Endothelial cell of umbilical vein (primary cell): Measurements from ENCODE around the gene RBPJL. TPM values are rescaled to one million over a fixed set of nuclear protein-coding genes. Genes with fewer than 3 reads are reported as not detected.

Source experiments
- BruUV-seq: library from RNA; stranded (reverse); fragments of 400-500 nt; replicated peaks from 2 replicates; lab custom pipeline; 2021; lab: Mats Ljungman, UMichigan
- CTCF ChIA-PET: fragments of 300-600, 350-600 bp; sonication (Branson Sonifier 250); formaldehyde crosslinking; loops from one replicate; lab custom pipeline; 2021; ENCODE audit warnings: antibody characterized with exemption, inconsistent platforms; lab: Charles Lee
- POLR2A ChIA-PET: fragments of 300-600, 350-600 bp; sonication (Branson Sonifier 250); formaldehyde crosslinking; loops from one replicate; lab custom pipeline; 2021; ENCODE audit warnings: antibody characterized with exemption, inconsistent platforms; lab: Charles Lee
- DNase-seq: peaks from one replicate; pipeline ENCODE4 v3.0.0-alpha.2; 2011; ENCODE audit warnings: low read depth, low spot score
- FAIRE-seq: peaks from 2 replicates; lab custom pipeline; 2011; peaks lifted over from hg19 to GRCh38; lab: Jason Lieb, UNC
- H2AFZ ChIP-seq: 2 replicates; pipeline ENCODE4 v1.6.0; 2012; ENCODE audit warnings: low read depth, low read length, control low read depth, inconsistent platforms
- H3K27ac ChIP-seq: 2 replicates; pipeline ENCODE4 v1.5.1; 2011; ENCODE audit warnings: low read depth, mild to moderate bottlenecking, control low read depth, low read length, moderate library complexity; ENCODE audit not compliant: insufficient read depth
- H3K27me3 ChIP-seq, 2 experiments: 2 replicates each; pipeline versions ENCODE4 v1.6.0 to v1.6.1; 2011; ENCODE audit warnings: low read length in 2 of 2, mixed read lengths in 1 of 2; ENCODE audit not compliant: control insufficient read depth in 2 of 2, insufficient read depth in 2 of 2
- H3K36me3 ChIP-seq, 2 experiments: 2 replicates in 1 of 2; 3 replicates in 1 of 2; pipeline ENCODE4 v1.5.1; 2011; ENCODE audit warnings: low read length in 2 of 2, mild to moderate bottlenecking in 1 of 2, moderate library complexity in 1 of 2; ENCODE audit not compliant: control insufficient read depth in 2 of 2, insufficient read depth in 2 of 2; ENCODE audit errors: extremely low read depth in 1 of 2
- H3K4me1 ChIP-seq: 3 replicates; pipeline ENCODE4 v1.5.1; 2011; ENCODE audit warnings: mild to moderate bottlenecking, low read length; ENCODE audit not compliant: control insufficient read depth, insufficient read depth; ENCODE audit errors: extremely low read depth
- H3K4me2 ChIP-seq: 2 replicates; pipeline ENCODE4 v1.6.1; 2011; ENCODE audit warnings: low read length, control low read depth, mixed read lengths; ENCODE audit not compliant: insufficient read depth
- H3K4me3 ChIP-seq, 3 experiments: fragments of 200-600 bp in 1 of 3; sonication (generic), shearing (Covaris generic) in 1 of 3; replicated peaks in 1 of 3; 2 replicates each; pipeline ENCODE4 v1.5.1; 2011 to 2016; ENCODE audit warnings: control low read depth in 3 of 3, low read length in 3 of 3, mild to moderate bottlenecking in 2 of 3, inconsistent platforms in 1 of 3, low read depth in 1 of 3, moderate library complexity in 1 of 3; ENCODE audit not compliant: insufficient read depth in 1 of 3
- H3K79me2 ChIP-seq: 2 replicates; pipeline ENCODE4 v1.6.0; 2012; ENCODE audit warnings: low read length, inconsistent platforms; ENCODE audit not compliant: control insufficient read depth, insufficient read depth
- H3K9ac ChIP-seq: replicated peaks from 2 replicates; pipeline ENCODE3; 2011; ENCODE audit warnings: low read length, control low read depth; ENCODE audit not compliant: insufficient read depth; ENCODE audit errors: extremely low read depth
- H3K9me1 ChIP-seq: replicated peaks from 3 replicates; pipeline ENCODE4 v1.6.0; 2011; ENCODE audit warnings: mild to moderate bottlenecking, low read length; ENCODE audit not compliant: control insufficient read depth, insufficient read depth; ENCODE audit errors: extremely low read depth
- H3K9me3 ChIP-seq: replicated peaks from 2 replicates; pipeline ENCODE4 v1.5.1; 2012; ENCODE audit warnings: low read length, inconsistent platforms; ENCODE audit not compliant: control insufficient read depth, insufficient read depth
- H4K20me1 ChIP-seq: replicated peaks from 2 replicates; pipeline ENCODE3; 2011; ENCODE audit warnings: mild to moderate bottlenecking, low read length; ENCODE audit not compliant: control insufficient read depth, insufficient read depth; ENCODE audit errors: extremely low read depth
- CTCF ChIP-seq, 2 donors: IDR thresholded peaks; 1 replicate in 1 of 2; 2 replicates in 1 of 2; pipeline ENCODE4 v1.5.1; 2011; ENCODE audit warnings: low read length in 2 of 2, mild to moderate bottlenecking in 2 of 2, moderate library complexity in 2 of 2, control low read depth in 1 of 2, inconsistent platforms in 1 of 2, low read depth in 1 of 2; ENCODE audit not compliant: insufficient read depth in 1 of 2; ENCODE audit errors: extremely low read depth in 1 of 2
- EZH2 ChIP-seq: IDR thresholded peaks from 2 replicates; pipeline ENCODE4 v1.6.1; 2012; ENCODE audit warnings: borderline replicate concordance, low read depth, mild to moderate bottlenecking, moderate library complexity, low read length, inconsistent platforms; ENCODE audit not compliant: severe bottlenecking
- FOS ChIP-seq: IDR thresholded peaks from 2 replicates; pipeline ENCODE4 v1.6.1; 2011; ENCODE audit warnings: mild to moderate bottlenecking, low read length, moderate library complexity, borderline replicate concordance; ENCODE audit not compliant: insufficient read depth
- GATA2 ChIP-seq: IDR thresholded peaks from 2 replicates; pipeline ENCODE4 v1.7.0; 2011; ENCODE audit warnings: low read depth, mild to moderate bottlenecking, moderate library complexity, mixed read lengths, low read length; ENCODE audit not compliant: insufficient read length, insufficient read depth
- JUN ChIP-seq: IDR thresholded peaks from 2 replicates; pipeline ENCODE4 v1.6.1; 2011; ENCODE audit warnings: borderline replicate concordance, low read depth; ENCODE audit not compliant: insufficient read length, insufficient read depth
- MAX ChIP-seq: IDR thresholded peaks from 2 replicates; pipeline ENCODE4 v1.6.1; 2011; ENCODE audit not compliant: insufficient read depth, insufficient read length
- MYC ChIP-seq: IDR thresholded peaks from one replicate; pipeline ENCODE4 v1.6.1; 2011; ENCODE audit warnings: mild to moderate bottlenecking, low read depth, low read length
- POLR2A ChIP-seq: IDR thresholded peaks from 2 replicates; pipeline ENCODE4 v1.6.1; 2012; ENCODE audit warnings: low read depth, mild to moderate bottlenecking, control low read depth, low read length
- POLR2AphosphoS5 ChIP-seq: IDR thresholded peaks from 2 replicates; pipeline ENCODE4 v1.6.1; 2012; ENCODE audit warnings: low read depth, mild to moderate bottlenecking, control low read depth, low read length, moderate library complexity; ENCODE audit not compliant: insufficient read depth
- dilution Hi-C: fragments of 300-500 bp; cut with MboI; formaldehyde crosslinking; loops from one replicate; pipeline ENCODE4 v1.15.0; 2019; ENCODE audit warnings: low sequenced_read_pairs; ENCODE audit not compliant: extremely low pct_ligation_motif_present
- intact Hi-C: fragments of 100-400 bp; cut with micrococcal nuclease; formaldehyde crosslinking; loops from one replicate; pipeline ENCODE4 v1.10.0; 2022
- polyA plus RNA-seq, 4 experiments: library from polyadenylated mRNA; depleted of rRNA in 3 of 4; stranded (reverse) in 3 of 4; unstranded in 1 of 4; fragments of >200 nt; gene quantifications; 2 replicates each; pipeline versions ENCODE4 v1.2.1 to v1.2.3, GENCODE V29; 2011 to 2012; ENCODE audit warnings: missing spikeins in 1 of 4
- total RNA-seq: library from RNA; stranded (reverse); gene quantifications from 2 replicates; pipeline ENCODE4 v1.2.3, GENCODE V29; 2021

The RBPJL gene
- total and polyA plus RNA-seq, 2 donors (not counting 3 experiments of a cell fraction or from before 2014, with no cell fraction given): not detected

GRCh38 chr20:45367126-45367525 lies 60.5 kb downstream of the RBPJL start:
- H3K9ac ChIP-seq: no peak overlapping the region
- CTCF ChIA-PET: interaction anchor here (1.2 kb wide), 1 partner anchor 70 kb away, joined by 5 read pairs; no protein-coding TSS in a partner anchor
- BruUV-seq: no TSS peak
- H3K4me1 ChIP-seq: peaks cover 10% of the 10 kb centered on the region
- H3K4me3 ChIP-seq: no peak overlapping the region
- no peaks in the 10 kb centered on the region for H3K9me3 ChIP-seq
- dilution Hi-C loops: no loop called here
- DNase-seq (no peak), FAIRE-seq (no peak)
- TF ChIP-seq FOS (no peak), POLR2AphosphoS5 (no peak), MAX (no peak), JUN (no peak), POLR2A (no peak), EZH2 (no peak), GATA2 (no peak), MYC (no peak), CTCF (IDR thresholded peaks at IDR 0.05; ENCODE audit: extremely low read depth in 1 of 2, insufficient read depth in 1 of 2, low read depth in 1 of 2, low read length in 2 of 2) (no peak)
- peaks cover 12% of the 10 kb centered on the region for H3K79me2 ChIP-seq
- no peak overlapping the region for H3K4me2 ChIP-seq
- POLR2A ChIA-PET: no interaction called here
- H3K36me3 ChIP-seq: peaks cover 0 to 11% of the 10 kb centered on the region in 2 experiments
- H3K27me3 ChIP-seq: no peaks in the 10 kb centered on the region
- H4K20me1 ChIP-seq: no peaks in the 10 kb centered on the region
- intact Hi-C loops: no loop called here
- no peak overlapping the region for H2AFZ ChIP-seq
- no peaks in the 10 kb centered on the region for H3K9me1 ChIP-seq
- H3K27ac ChIP-seq: no peak overlapping the region

Other genes with a start within 250 kb of the RBPJL start
- gene KCNS1, start 205.7 kb upstream of the RBPJL start, total RNA-seq: 0.23 and 0.29 TPM in 2 replicates
- gene KCNS1, start 205.7 kb upstream of the RBPJL start, polyA plus RNA-seq: 0.14 and 0.29 TPM in 2 replicates
- not detected in 2 replicates for gene WFDC5, start 191.7 kb upstream of the RBPJL start, total RNA-seq
- gene WFDC5, start 191.7 kb upstream of the RBPJL start, polyA plus RNA-seq: not detected in 2 replicates
- not detected in 2 replicates for gene WFDC12, start 182.4 kb upstream of the RBPJL start, total RNA-seq
- gene WFDC12, start 182.4 kb upstream of the RBPJL start, polyA plus RNA-seq: not detected in 2 replicates
- not detected in 2 replicates for gene PI3, start 131.9 kb upstream of the RBPJL start, total RNA-seq
- not detected in 2 replicates for gene PI3, start 131.9 kb upstream of the RBPJL start, polyA plus RNA-seq
- not detected in 2 replicates for gene SEMG1, start 99.8 kb upstream of the RBPJL start, total RNA-seq
- not detected in 2 replicates for gene SEMG1, start 99.8 kb upstream of the RBPJL start, polyA plus RNA-seq
- not detected in 2 replicates for gene SEMG2, start 85.5 kb upstream of the RBPJL start, total RNA-seq
- gene SEMG2, start 85.5 kb upstream of the RBPJL start, polyA plus RNA-seq: not detected in 2 replicates
- not detected in 2 replicates for gene SLPI, start 52.3 kb upstream of the RBPJL start, total RNA-seq
- not detected in 2 replicates for gene SLPI, start 52.3 kb upstream of the RBPJL start, polyA plus RNA-seq
- 0.14 TPM in 1 of 2 replicates, not detected in the other for gene MATN4, start 1.5 kb downstream of the RBPJL start, total RNA-seq
- gene MATN4, start 1.5 kb downstream of the RBPJL start, polyA plus RNA-seq: 0.10 and 0.11 TPM in 2 replicates
- gene SDC4, start 41.6 kb downstream of the RBPJL start, total RNA-seq: 28.7 and 32.0 TPM in 2 replicates
- gene SDC4, start 41.6 kb downstream of the RBPJL start, polyA plus RNA-seq: 23.1 and 26.3 TPM in 2 replicates
- 22.3 and 27.4 TPM in 2 replicates for gene SYS1, start 56.3 kb downstream of the RBPJL start, total RNA-seq
- gene SYS1, start 56.3 kb downstream of the RBPJL start, polyA plus RNA-seq: 79.6 and 91.8 TPM in 2 replicates
- not detected in 2 replicates for gene TP53TG5, start 71.5 kb downstream of the RBPJL start, total RNA-seq
- not detected in 2 replicates for gene TP53TG5, start 71.5 kb downstream of the RBPJL start, polyA plus RNA-seq
- gene DBNDD2, start 101.4 kb downstream of the RBPJL start, total RNA-seq: 15.6 and 16.3 TPM in 2 replicates
- gene DBNDD2, start 101.4 kb downstream of the RBPJL start, polyA plus RNA-seq: 27.9 and 28.7 TPM in 2 replicates
- 92.7 and 96.8 TPM in 2 replicates for gene PIGT, start 109.3 kb downstream of the RBPJL start, total RNA-seq
- 143 and 162 TPM in 2 replicates for gene PIGT, start 109.3 kb downstream of the RBPJL start, polyA plus RNA-seq
- gene WFDC2, start 162.9 kb downstream of the RBPJL start, total RNA-seq: not detected in 2 replicates
- gene WFDC2, start 162.9 kb downstream of the RBPJL start, polyA plus RNA-seq: 0.22 TPM in 1 of 2 replicates, not detected in the other
- gene SPINT3, start 208.8 kb downstream of the RBPJL start, total RNA-seq: not detected in 2 replicates
- not detected in 2 replicates for gene SPINT3, start 208.8 kb downstream of the RBPJL start, polyA plus RNA-seq
- gene WFDC6, start 232.6 kb downstream of the RBPJL start, total RNA-seq: not detected in 2 replicates
- not detected in 2 replicates for gene WFDC6, start 232.6 kb downstream of the RBPJL start, polyA plus RNA-seq
- not detected in 2 replicates for gene EPPIN, start 240.6 kb downstream of the RBPJL start, total RNA-seq
- not detected in 2 replicates for gene EPPIN, start 240.6 kb downstream of the RBPJL start, polyA plus RNA-seq